Measurements from ENCODE around the gene AP3M1. TPM values are rescaled to one million over a fixed set of nuclear protein-coding genes. Genes with fewer than 3 reads are reported as not detected.
"Not testable (repeated sequence)": the region's sequence is repeated elsewhere in the genome, so short reads cannot be mapped to it uniquely, and the experiment has no call there.

The AP3M1 gene
- total RNA-seq, 1 donor from 2014 or later, result 16.3 TPM

DNA sequence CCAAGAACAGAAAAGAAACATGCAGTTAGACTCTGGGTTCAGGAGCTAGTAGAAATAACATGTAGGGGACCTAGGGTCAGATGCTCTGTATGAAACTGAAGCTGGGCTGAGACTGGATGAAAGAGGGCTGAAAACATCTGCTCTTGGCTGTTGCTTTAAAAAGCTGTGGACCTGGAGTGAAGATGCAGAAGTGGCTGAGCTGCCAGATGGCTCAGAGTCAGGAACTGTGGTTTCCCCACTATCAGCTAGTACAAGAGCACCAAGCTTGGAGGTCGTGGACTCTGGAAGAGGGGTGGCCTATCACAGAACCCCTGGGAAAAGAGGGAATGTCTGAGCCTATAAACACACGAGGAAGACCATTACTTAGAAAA, 6.3 kb upstream of the AP3M1 start:
- no peak for FAIRE-seq
- TF ChIP-seq, protein P1, sequence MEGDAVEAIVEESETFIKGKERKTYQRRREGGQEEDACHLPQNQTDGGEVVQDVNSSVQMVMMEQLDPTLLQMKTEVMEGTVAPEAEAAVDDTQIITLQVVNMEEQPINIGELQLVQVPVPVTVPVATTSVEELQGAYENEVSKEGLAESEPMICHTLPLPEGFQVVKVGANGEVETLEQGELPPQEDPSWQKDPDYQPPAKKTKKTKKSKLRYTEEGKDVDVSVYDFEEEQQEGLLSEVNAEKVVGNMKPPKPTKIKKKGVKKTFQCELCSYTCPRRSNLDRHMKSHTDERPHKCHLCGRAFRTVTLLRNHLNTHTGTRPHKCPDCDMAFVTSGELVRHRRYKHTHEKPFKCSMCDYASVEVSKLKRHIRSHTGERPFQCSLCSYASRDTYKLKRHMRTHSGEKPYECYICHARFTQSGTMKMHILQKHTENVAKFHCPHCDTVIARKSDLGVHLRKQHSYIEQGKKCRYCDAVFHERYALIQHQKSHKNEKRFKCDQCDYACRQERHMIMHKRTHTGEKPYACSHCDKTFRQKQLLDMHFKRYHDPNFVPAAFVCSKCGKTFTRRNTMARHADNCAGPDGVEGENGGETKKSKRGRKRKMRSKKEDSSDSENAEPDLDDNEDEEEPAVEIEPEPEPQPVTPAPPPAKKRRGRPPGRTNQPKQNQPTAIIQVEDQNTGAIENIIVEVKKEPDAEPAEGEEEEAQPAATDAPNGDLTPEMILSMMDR (IDR thresholded peaks at IDR 0.05; ENCODE audit: insufficient read depth, low read length, severe bottlenecking), result no peak

DNA sequence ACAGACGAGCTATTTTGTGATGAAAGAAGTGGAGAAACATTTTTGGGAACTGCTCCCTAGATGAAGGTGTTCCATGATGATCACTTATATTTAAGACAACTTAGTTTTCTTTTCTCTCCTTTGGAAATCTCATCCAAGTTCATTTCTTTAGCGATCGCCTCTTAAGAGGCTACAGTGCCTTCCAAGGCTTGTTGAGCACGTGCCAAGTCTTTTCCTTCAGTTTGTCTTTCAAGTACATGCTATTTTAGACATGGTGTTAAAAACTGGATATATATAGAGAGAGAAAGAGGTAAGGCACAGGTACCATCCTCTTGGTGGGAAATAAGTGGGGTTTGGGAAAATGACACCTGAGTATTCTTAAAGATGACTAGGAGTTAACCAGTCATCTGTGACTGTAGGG, 3.0 kb upstream of the AP3M1 start:
- TF ChIP-seq, protein P1 (IDR thresholded peaks at IDR 0.05; ENCODE audit: insufficient read depth, low read length, severe bottlenecking), result no peak
- DNase-seq (ENCODE audit: low read depth) (no peak), FAIRE-seq (no peak)
- Histone ChIP-seq H3K36me3 (ENCODE audit: control insufficient read depth, insufficient read depth, low read length) (no peaks in the 10 kb centered on the region), H3K4me3 (ENCODE audit: low read depth, low read length) (no peak overlapping the region), H3K27me3 (ENCODE audit: control insufficient read depth, insufficient read depth, low read length) (no peaks in the 10 kb centered on the region)

More for the DNA sequence above, 6.3 kb upstream of the AP3M1 start:
- DNase-seq (ENCODE audit: low read depth), result no peak
- no peaks in the 10 kb centered on the region for H3K36me3 ChIP-seq (ENCODE audit: control insufficient read depth, insufficient read depth, low read length)
- H3K27me3 ChIP-seq (ENCODE audit: control insufficient read depth, insufficient read depth, low read length), result no peaks in the 10 kb centered on the region
- no peak overlapping the region for H3K4me3 ChIP-seq (ENCODE audit: low read depth, low read length)

DNA sequence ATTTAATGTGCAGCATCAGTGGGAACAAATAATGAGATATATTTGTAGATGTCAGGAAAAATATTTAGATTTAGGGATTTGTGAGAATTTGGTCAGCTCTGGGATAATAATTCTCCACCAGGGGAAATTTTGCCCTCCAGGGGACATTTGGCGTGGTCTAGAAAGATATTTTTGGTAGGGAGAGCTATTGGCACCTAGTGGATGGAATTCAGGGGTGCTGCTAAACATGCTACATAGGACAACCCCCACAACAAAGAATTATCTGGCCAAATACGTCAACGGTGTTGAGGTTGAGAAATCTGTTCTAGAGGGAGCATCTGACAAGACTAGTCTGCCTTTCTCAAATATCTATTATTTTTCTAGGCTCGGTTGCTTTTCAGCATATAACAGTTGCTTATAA, 2.5 kb upstream of the AP3M1 start:
- H3K4me3 ChIP-seq (ENCODE audit: low read depth, low read length), result no peak overlapping the region
- TF ChIP-seq, protein P1 (IDR thresholded peaks at IDR 0.05; ENCODE audit: insufficient read depth, low read length, severe bottlenecking), result peak; percentile 67
- no peaks in the 10 kb centered on the region for H3K27me3 ChIP-seq (ENCODE audit: control insufficient read depth, insufficient read depth, low read length)
- DNase-seq (ENCODE audit: low read depth), result peak; percentile 74
- H3K36me3 ChIP-seq (ENCODE audit: control insufficient read depth, insufficient read depth, low read length), result no peaks in the 10 kb centered on the region
- FAIRE-seq, result no peak

GRCh38 chr10:74151879-74152722, 1.5 kb upstream of the AP3M1 start:
- Histone ChIP-seq H3K4me3 (ENCODE audit: low read depth, low read length) (peak overlapping the region; percentile 83), H3K27me3 (ENCODE audit: control insufficient read depth, insufficient read depth, low read length) (no peaks in the 10 kb centered on the region), H3K36me3 (ENCODE audit: control insufficient read depth, insufficient read depth, low read length) (no peaks in the 10 kb centered on the region)
- DNase-seq (ENCODE audit: low read depth) (no peak), FAIRE-seq (no peak)
- TF ChIP-seq, protein P1 (IDR thresholded peaks at IDR 0.05; ENCODE audit: insufficient read depth, low read length, severe bottlenecking), result no peak

GRCh38 chr10:74150990-74151878, 606 bp upstream of the AP3M1 start, which contains the start of gene ADK:
ADK (plus strand) TSS chr10:74151221; CDS start chr10:74151279, 58 bp downstream.
- FAIRE-seq, result no peak
- TF ChIP-seq, protein P1 (IDR thresholded peaks at IDR 0.05; ENCODE audit: insufficient read depth, low read length, severe bottlenecking), result peak; percentile 48

GRCh38 chr10:74146980-74147379, 3.6 kb downstream of the AP3M1 start:
- not testable (repeated sequence) for H3K4me3 ChIP-seq (ENCODE audit: low read depth, low read length); FAIRE-seq; H3K27me3 ChIP-seq (ENCODE audit: control insufficient read depth, insufficient read depth, low read length); H3K36me3 ChIP-seq (ENCODE audit: control insufficient read depth, insufficient read depth, low read length); DNase-seq (ENCODE audit: low read depth)

More at GRCh38 chr10:74150990-74151878, 606 bp upstream of the AP3M1 start, which contains the start of gene ADK:
- Histone ChIP-seq H3K36me3 (ENCODE audit: control insufficient read depth, insufficient read depth, low read length) (no peaks in the 10 kb centered on the region), H3K27me3 (ENCODE audit: control insufficient read depth, insufficient read depth, low read length) (no peaks in the 10 kb centered on the region), H3K4me3 (ENCODE audit: low read depth, low read length) (peak within 1 kb of the TSS; percentile 83)
- peak; percentile 93 for DNase-seq (ENCODE audit: low read depth)
